Measurements from ENCODE around the gene NRDC. TPM values are rescaled to one million over a fixed set of nuclear protein-coding genes. Genes with fewer than 3 reads are reported as not detected.
"Not testable (repeated sequence)": the region's sequence is repeated elsewhere in the genome, so short reads cannot be mapped to it uniquely, and the experiment has no call there.

NRDC gene
- total RNA-seq, 2 donors from 2014 or later, result 88.0 to 108 TPM

DNA sequence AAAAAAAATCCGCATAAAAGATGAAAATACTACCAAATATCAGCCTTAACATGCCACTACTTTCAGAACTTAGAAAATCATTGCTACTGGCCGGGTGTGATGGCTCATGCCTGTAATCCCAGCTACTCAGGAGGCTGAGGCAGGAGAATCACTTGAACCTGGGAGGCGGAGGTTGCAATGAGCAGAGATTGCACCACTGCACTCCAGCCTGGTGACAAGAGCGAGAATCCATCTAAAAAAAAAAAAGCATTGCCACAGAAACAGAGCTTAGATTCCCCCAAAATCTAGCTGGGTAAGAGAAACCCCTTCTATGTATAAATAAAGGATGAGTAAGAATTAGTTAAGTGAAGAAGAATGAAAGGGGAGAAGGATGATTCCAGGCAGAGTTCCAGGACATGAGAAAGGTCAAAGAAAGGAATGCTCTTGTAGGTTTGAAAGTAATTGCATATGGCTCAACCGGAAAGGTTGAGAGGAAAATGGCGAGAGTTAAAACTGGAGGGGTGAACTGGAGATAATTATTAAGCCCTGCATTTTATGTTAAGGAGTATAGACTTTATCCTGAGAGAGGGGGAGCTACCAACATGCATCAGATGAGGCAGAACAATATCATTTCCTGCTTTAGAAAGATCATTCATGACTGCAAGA lies 19.7 kb upstream of the NRDC start:
- DNase-seq (ENCODE audit: low spot score), result no peak
- intact Hi-C loops (cut with DNase I), result no loop called here

- intact Hi-C loops (cut with DNase I), result no loop called here
- no peak for DNase-seq (ENCODE audit: low spot score)
Measured at GRCh38 chr1:51897699-51898031, 19.1 kb upstream of the NRDC start.

GRCh38 chr1:51894748-51895147 lies 16.2 kb upstream of the NRDC start:
- DNase-seq (ENCODE audit: low spot score); intact Hi-C loops (cut with DNase I): not testable (repeated sequence)

- DNase-seq (ENCODE audit: low spot score), result no peak
- intact Hi-C loops (cut with DNase I), result no loop called here
Measured at GRCh38 chr1:51878308-51878615, 265 bp downstream of the NRDC start.

GRCh38 chr1:51877434-51878307 lies 856 bp downstream of the NRDC start:
- intact Hi-C loops (cut with DNase I), result no loop called here
- no peak for DNase-seq (ENCODE audit: low spot score)

DNA sequence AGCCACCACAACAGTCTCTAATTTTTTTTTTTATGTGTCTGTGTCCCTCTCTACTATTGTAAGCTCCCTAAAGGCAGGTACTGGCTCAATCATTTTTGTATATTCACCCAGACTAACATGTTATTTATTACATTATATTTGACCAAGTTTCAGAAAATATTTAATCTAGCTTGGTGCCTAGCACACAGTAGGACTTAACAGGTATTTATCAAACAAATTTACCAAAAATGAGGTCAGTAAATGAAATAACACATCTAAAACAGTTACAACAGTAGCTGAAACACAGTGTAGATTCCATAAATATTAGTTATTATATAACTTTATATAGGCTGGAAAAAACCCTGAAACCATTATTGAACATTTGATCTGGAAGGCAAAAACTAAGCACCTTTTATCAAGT lies 2.7 kb downstream of the NRDC start:
- intact Hi-C loops (cut with DNase I), result no loop called here
- DNase-seq (ENCODE audit: low spot score), result no peak

DNA sequence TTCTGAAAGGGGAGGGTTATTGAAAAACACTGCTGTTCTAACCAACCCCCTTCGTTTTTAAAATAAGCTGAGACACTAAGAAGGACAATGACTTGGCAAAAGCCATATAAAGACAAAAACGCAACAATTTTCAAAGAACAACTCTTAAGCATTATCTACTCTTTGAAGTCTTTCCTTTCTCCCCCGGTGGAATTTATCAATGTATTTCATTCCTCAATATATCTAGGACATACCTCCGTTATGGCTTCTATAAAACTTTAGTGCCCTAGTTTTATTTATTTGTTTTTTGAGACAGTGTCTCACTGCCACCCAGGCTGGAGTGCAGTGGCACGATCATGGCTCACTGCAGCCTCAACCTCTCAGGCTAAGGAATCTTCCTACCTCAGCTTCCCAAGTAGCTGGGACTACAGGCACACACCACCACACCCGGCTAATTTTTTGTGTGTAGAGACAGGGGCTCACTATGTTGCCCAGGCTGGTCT lies 3.2 kb downstream of the NRDC start:
- intact Hi-C loops (cut with DNase I), result no loop called here
- no peak for DNase-seq (ENCODE audit: low spot score)

DNA sequence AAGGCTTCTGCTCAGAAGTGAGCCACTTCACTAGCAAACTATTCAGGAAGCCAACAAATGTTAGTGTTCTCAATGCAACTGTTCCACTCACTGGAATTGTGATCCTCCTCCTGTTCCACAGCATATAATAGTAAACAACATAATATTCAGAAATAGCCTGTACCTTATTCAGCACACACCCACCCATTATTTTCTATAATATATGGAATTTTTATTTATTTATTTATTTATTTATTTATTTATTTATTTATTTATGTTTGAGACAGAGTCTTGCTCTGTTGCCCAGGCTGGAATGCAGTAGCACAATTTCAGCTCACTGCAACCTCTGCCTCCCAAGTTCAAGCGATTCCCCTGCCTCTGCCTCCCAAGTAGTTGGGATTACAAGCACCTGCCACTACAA lies 5.3 kb downstream of the NRDC start:
- intact Hi-C loops (cut with DNase I), result loop anchor here in 1 of 2 donors (5.0 kb wide), 1 partner anchor 601 kb away; no protein-coding TSS in a partner anchor
- not testable (repeated sequence) for DNase-seq (ENCODE audit: low spot score)

DNA sequence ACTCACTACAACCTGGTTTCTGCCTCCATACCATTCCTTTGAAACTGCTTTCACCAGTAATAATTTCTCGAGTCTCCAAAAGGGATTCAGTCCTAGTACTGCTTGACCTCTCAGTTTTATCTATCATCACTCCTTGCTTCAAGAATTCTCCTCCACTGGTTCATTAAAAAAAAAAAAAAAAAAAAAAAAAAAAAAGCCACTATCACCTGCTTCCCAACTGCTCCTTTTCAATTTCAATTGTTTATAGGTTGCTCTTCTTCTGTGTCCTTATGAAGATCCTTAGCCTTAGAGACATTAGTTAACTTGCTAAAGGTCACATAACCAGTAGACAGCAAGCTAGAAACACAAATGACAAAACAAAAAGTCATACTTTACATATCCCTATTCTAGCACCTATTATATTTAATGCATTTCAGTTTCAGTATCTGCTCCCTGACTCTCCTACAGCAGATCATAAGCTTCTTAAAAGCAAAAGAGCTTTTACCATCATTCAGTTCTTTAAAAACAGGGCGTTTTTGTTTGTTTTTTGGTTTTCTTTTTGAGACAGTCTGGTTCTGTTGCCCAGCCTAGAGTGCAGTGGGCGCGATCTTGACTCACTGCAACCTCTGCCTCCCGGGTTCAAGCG lies 7.1 kb downstream of the NRDC start:
- intact Hi-C loops (cut with DNase I), result loop anchor here in 1 of 2 donors (5.0 kb wide), 1 partner anchor 599 kb away; no protein-coding TSS in a partner anchor

GRCh38 chr1:51870603-51871350 lies 7.8 kb downstream of the NRDC start:
- DNase-seq (ENCODE audit: low spot score), result no peak
- intact Hi-C loops (cut with DNase I), result loop anchor here in 1 of 2 donors (5.0 kb wide), 1 partner anchor 598 kb away; no protein-coding TSS in a partner anchor

More for the DNA sequence above, 7.1 kb downstream of the NRDC start:
- DNase-seq (ENCODE audit: low spot score), result no peak

DNA sequence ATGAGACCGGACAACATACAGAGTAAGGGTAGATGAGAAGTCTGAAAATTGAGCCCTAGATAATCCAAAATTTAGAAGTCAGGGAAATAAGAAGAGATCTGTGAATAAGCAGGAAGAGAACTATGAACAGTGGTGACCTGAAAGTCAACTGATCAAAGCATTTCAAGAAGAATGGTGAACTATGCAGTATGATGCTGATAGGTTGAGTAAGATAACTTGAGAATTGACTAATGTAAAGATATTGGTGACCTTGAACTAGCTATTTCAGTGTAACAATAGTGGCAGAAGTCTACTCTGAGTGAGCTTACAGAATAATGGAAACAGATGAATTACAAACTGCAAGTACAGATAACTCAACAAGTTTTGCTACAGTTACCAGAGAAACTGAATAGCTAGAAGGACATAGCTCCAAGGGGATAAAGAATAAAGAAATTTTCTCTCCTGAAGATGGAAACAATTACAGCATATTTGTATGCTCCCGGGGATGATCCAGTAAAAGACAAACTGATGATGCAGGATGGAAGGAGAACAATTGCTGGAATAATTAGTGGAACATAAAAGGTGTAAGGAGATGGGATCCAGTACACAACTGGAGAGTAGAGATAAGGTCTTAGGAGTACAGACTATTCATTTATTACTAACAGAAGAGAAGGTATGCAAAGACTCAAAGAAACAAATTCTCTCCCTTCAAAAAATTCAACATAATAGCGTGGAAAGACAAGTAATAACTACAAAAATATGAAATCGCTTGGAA lies 10.9 kb downstream of the NRDC start:
- intact Hi-C loops (cut with DNase I), result no loop called here
- DNase-seq (ENCODE audit: low spot score), result no peak

DNA sequence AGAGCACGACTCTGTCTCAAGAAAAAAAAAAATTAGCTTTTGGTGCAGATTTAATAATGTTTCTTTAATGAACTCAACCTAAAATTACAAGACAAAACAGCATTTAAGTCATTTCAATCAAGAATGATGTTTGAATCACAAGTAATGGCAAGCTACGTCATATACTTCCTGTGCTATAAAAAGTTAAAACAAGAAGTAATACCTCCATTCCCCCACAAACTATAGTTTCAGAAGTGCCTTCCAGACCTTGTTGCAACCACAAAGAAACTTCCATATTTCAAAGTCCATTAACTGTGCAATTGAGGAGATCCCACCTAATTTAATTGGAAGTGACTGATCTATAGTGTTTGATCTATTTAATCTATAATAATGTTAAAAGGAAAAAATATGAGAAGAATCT lies 15.1 kb downstream of the NRDC start:
- intact Hi-C loops (cut with DNase I), result no loop called here
- no peak for DNase-seq (ENCODE audit: low spot score)

DNA sequence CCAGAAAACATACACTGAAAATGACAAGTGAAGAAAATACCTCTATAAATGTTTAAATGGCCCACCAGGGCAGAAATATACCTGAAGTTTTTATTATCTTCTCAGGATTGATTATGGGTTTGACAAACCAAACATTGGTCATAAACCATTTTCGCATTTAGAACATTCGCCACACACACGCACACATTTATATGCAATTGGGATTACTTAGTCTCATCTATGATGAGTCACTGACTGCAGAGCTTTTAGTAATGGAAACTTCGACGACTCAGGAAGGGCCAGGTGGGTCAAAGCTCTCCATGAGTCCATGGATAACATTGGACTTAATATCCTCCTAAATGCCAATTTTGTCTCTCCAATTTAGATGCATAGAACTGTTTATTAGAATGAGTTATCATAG lies 16.9 kb downstream of the NRDC start:
- intact Hi-C loops (cut with DNase I), result no loop called here
- no peak for DNase-seq (ENCODE audit: low spot score)

GRCh38 chr1:51859735-51860134 lies 18.8 kb downstream of the NRDC start:
- intact Hi-C loops (cut with DNase I), result no loop called here
- no peak for DNase-seq (ENCODE audit: low spot score)

- intact Hi-C loops (cut with DNase I), result no loop called here
- no peak for DNase-seq (ENCODE audit: low spot score)
Measured at GRCh38 chr1:51859333-51859732, 19.2 kb downstream of the NRDC start.

DNA sequence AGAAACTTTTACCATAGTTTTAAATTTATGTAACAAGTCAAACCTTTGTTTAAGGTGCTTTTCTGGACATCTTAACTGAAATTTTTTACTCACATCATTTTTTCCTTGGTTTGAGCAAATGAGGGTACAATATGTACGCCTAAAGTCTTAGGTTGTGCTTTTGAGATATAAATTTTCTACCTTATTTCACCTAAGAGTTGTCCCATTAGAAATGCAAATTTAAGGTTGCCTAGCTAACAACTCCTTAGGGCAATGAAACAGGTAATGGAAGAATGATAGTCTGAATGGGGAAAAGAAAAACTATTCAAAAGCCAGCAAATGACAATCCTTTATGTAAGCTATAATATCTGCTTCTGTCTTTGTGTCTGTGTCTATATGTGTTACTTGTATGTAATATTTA lies 19.6 kb downstream of the NRDC start:
- no peak for DNase-seq (ENCODE audit: low spot score)
- intact Hi-C loops (cut with DNase I), result no loop called here

DNA sequence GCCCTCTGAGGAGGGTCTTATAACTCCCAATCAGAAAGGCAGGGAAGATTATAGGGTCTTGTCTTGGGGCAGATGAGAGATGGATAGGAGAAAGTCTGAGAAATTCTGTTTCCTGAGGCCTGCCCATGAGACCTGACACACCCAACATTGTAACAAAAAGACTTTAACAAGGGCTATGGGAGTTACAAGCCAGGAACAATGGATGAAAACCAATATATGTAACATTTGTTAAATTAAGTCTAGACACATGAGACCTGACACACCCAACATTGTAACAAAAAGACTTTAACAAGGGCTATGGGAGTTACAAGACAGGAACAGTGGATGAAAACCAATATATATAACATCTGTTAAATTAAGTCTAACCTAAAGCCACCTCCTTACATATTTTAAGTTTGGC lies 21.8 kb downstream of the NRDC start:
- intact Hi-C loops (cut with DNase I), result no loop called here
- no peak for DNase-seq (ENCODE audit: low spot score)

DNA sequence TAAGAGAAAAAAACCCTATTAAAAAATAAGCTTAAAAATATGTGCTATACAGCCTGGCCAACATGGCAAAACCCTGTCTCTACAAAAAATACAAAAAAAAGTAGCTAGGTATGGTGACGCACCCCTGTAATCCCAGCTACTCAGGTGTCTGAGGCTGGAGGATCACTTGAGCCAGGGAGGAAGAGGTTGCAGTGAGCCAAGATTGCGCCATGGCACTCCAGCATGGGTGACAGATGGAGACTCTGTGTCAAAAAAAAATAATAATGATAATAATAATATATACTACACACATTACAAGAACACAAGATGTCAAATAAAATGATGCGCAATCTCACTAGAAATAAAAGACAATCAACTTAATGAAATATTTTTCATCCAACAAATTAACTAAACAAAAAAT lies 22.9 kb downstream of the NRDC start:
- DNase-seq (ENCODE audit: low spot score), result no peak
- intact Hi-C loops (cut with DNase I), result no loop called here

DNA sequence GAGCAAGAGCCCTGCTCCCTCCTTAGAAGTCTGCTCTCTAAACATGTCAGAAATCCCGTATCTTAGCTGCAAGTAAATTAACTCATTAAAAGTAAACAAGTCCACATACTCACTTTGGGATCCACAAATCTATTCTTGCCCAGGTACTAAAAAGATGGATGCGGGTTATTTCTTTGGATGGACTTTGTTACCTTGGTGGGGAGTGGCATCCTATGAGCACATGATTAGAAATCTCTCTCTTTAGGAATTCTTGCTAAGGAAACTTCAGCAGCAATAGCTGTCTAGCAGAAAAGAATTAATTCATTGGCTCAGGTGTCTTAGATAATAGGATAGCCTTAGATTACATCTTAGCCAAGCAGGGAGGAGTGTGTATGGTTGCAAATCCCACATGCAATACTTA lies 25.2 kb downstream of the NRDC start:
- no peak for DNase-seq (ENCODE audit: low spot score)
- intact Hi-C loops (cut with DNase I), result no loop called here
